ENCODE data around the gene OR5K1. TPM values are rescaled to one million over a fixed set of nuclear protein-coding genes. Genes with fewer than 3 reads are reported as not detected.

Gene OR5K1
- total RNA-seq, 4 donors from 2014 or later = not detected

GRCh38 chr3:98512576-98512975 is 49.6 kb downstream of the OR5K1 start:
- intact Hi-C loops (cut with DNase I; ENCODE audit: low total_unique reads) = no loop called here
- DNase-seq = no peak
- no peak overlapping the region for H3K27ac ChIP-seq
- no peaks in the 10 kb centered on the region for H3K27me3 ChIP-seq
- no peaks in the 10 kb centered on the region for H3K9me3 ChIP-seq
- no peak overlapping the region for H3K4me3 ChIP-seq
- no peak for TF ChIP-seq CTCF (IDR thresholded peaks at IDR 0.05)
- TF ChIP-seq POLR2A (IDR thresholded peaks at IDR 0.05) = no peak
- no peak for TF ChIP-seq POLR2AphosphoS5 (IDR thresholded peaks at IDR 0.05)
- no peak for TF ChIP-seq EP300 (IDR thresholded peaks at IDR 0.05; ENCODE audit: low read depth)
- in situ Hi-C loops (cut with MboI; ENCODE audit: low pct_ligation_motif_present in 1 of 4, low pct_unique_long_range_greater_than_20kb in 1 of 4, low sequenced_read_pairs in 3 of 4) = loop anchor here in 1 of 4 donors (10.0 kb wide), 1 partner anchor 72 kb away; no protein-coding TSS in a partner anchor
- H3K4me1 ChIP-seq = no peaks in the 10 kb centered on the region
- H3K36me3 ChIP-seq = peaks cover 0 to 19% (median 8%) of the 10 kb centered on the region in 4 donors
- WGBS, 2 donors (ENCODE audit: low coverage in 1 of 2) = 88 to 89% methylated on average over 4 of the region's 4 CpGs

- 66 to 79% methylated on average over 2 to 4 of the region's 4 CpGs for WGBS, 2 donors (ENCODE audit: low coverage in 1 of 2)
- intact Hi-C loops (cut with DNase I; ENCODE audit: low total_unique reads) = no loop called here
- H3K9me3 ChIP-seq = no peaks in the 10 kb centered on the region
- H3K4me3 ChIP-seq = no peak overlapping the region
- no peak overlapping the region for H3K27ac ChIP-seq
- DNase-seq = no peak
- H3K4me1 ChIP-seq = no peaks in the 10 kb centered on the region
- TF ChIP-seq POLR2A (IDR thresholded peaks at IDR 0.05) = no peak
- no peak for TF ChIP-seq CTCF (IDR thresholded peaks at IDR 0.05)
- TF ChIP-seq EP300 (IDR thresholded peaks at IDR 0.05; ENCODE audit: low read depth) = no peak
- TF ChIP-seq POLR2AphosphoS5 (IDR thresholded peaks at IDR 0.05) = no peak
- peaks cover 0 to 20% (median 10%) of the 10 kb centered on the region in 4 donors for H3K36me3 ChIP-seq
- H3K27me3 ChIP-seq = no peaks in the 10 kb centered on the region
- in situ Hi-C loops (cut with MboI; ENCODE audit: low pct_ligation_motif_present in 1 of 4, low pct_unique_long_range_greater_than_20kb in 1 of 4, low sequenced_read_pairs in 3 of 4) = loop anchor here in 1 of 4 donors (10.0 kb wide), 1 partner anchor 72 kb away; no protein-coding TSS in a partner anchor
Measured at GRCh38 chr3:98513091-98513511, 50.1 kb downstream of the OR5K1 start.

GRCh38 chr3:98513736-98514135 is 50.7 kb downstream of the OR5K1 start:
- Histone ChIP-seq H3K27ac (no peak overlapping the region), H3K36me3 (peaks cover 0 to 26% (median 10%) of the 10 kb centered on the region in 4 donors), H3K27me3 (no peaks in the 10 kb centered on the region), H3K4me1 (no peaks in the 10 kb centered on the region), H3K4me3 (no peak overlapping the region), H3K9me3 (no peaks in the 10 kb centered on the region)
- 95 to 97% methylated on average over 3 of the region's 3 CpGs for WGBS, 2 donors (ENCODE audit: low coverage in 1 of 2)
- in situ Hi-C loops (cut with MboI; ENCODE audit: low pct_ligation_motif_present in 1 of 4, low pct_unique_long_range_greater_than_20kb in 1 of 4, low sequenced_read_pairs in 3 of 4) = loop anchor here in 1 of 4 donors (10.0 kb wide), 1 partner anchor 71 kb away; no protein-coding TSS in a partner anchor
- DNase-seq = no peak
- intact Hi-C loops (cut with DNase I; ENCODE audit: low total_unique reads) = no loop called here
- no peak for TF ChIP-seq CTCF (IDR thresholded peaks at IDR 0.05)
- TF ChIP-seq POLR2AphosphoS5 (IDR thresholded peaks at IDR 0.05) = no peak
- TF ChIP-seq EP300 (IDR thresholded peaks at IDR 0.05; ENCODE audit: low read depth) = no peak
- TF ChIP-seq POLR2A (IDR thresholded peaks at IDR 0.05) = no peak

- DNase-seq = no peak
- Histone ChIP-seq H3K9me3 (no peaks in the 10 kb centered on the region), H3K4me1 (no peaks in the 10 kb centered on the region), H3K36me3 (peaks cover 0 to 29% (median 10%) of the 10 kb centered on the region in 4 donors), H3K4me3 (no peak overlapping the region), H3K27me3 (no peaks in the 10 kb centered on the region), H3K27ac (no peak overlapping the region)
- 89 to 97% methylated on average over 1 of the region's 1 CpG for WGBS, 2 donors (ENCODE audit: low coverage in 1 of 2)
- in situ Hi-C loops (cut with MboI; ENCODE audit: low pct_ligation_motif_present in 1 of 4, low pct_unique_long_range_greater_than_20kb in 1 of 4, low sequenced_read_pairs in 3 of 4) = loop anchor here in 1 of 4 donors (10.0 kb wide), 1 partner anchor 70 kb away; no protein-coding TSS in a partner anchor
- no peak for TF ChIP-seq POLR2AphosphoS5 (IDR thresholded peaks at IDR 0.05)
- no peak for TF ChIP-seq POLR2A (IDR thresholded peaks at IDR 0.05)
- no peak for TF ChIP-seq CTCF (IDR thresholded peaks at IDR 0.05)
- TF ChIP-seq EP300 (IDR thresholded peaks at IDR 0.05; ENCODE audit: low read depth) = no peak
- intact Hi-C loops (cut with DNase I; ENCODE audit: low total_unique reads) = no loop called here
Measured at GRCh38 chr3:98514948-98515347, 51.9 kb downstream of the OR5K1 start.
